T-cell (primary cell): Measurements from ENCODE around the gene MNAT1. TPM values are rescaled to one million over a fixed set of nuclear protein-coding genes. Genes with fewer than 3 reads are reported as not detected.
"Not testable (repeated sequence)": the region's sequence is repeated elsewhere in the genome, so short reads cannot be mapped to it uniquely, and the experiment has no call there.

Source experiments
- ATAC-seq, 4 experiments: fragments of 200-7000 bp in 3 of 4; fragments of 150-1000 bp in 1 of 4; cut with Tn5 transposase; replicated peaks in 1 of 4; 1 replicate in 3 of 4; 2 replicates in 1 of 4; pipeline ENCODE4 v1.10.0; 2021; ENCODE audit warnings: moderate library complexity in 3 of 4, mild to moderate bottlenecking in 2 of 4, moderate number of reproducible peaks in 1 of 4
- CTCF ChIA-PET, 2 donors: fragments of 300-600 bp; sonication (Branson Sonifier 250); formaldehyde crosslinking; loops; one replicate each; lab custom pipeline; 2022; ENCODE audit warnings: antibody characterized with exemption in 2 of 2; lab: Charles Lee
- POLR2A ChIA-PET, 2 donors: fragments of 300-600 bp; sonication (Branson Sonifier 250); formaldehyde crosslinking; loops; one replicate each; lab custom pipeline; 2022; ENCODE audit warnings: antibody characterized with exemption in 2 of 2; lab: Charles Lee
- DNase-seq, 35 experiments: peaks; one replicate each; pipeline versions ENCODE4 v3.0.0 to v3.0.0-alpha.2; 2013 to 2023
- H3K27ac ChIP-seq: one replicate; pipeline ENCODE4 v1.5.1; 2013; ENCODE audit warnings: low read length
- H3K27me3 ChIP-seq, 2 experiments: replicated peaks in 1 of 2; 1 replicate in 1 of 2; 2 replicates in 1 of 2; pipeline versions ENCODE4 v1.6.1 to v1.7.0; 2013; ENCODE audit warnings: low read length in 1 of 2, mixed read lengths in 1 of 2; ENCODE audit not compliant: control insufficient read depth in 2 of 2, insufficient read depth in 2 of 2; ENCODE audit errors: extremely low read depth in 1 of 2
- H3K36me3 ChIP-seq, 2 donors: 1 replicate in 1 of 2; 2 replicates in 1 of 2; pipeline versions ENCODE4 v1.6.1 to v1.7.0; 2013; ENCODE audit warnings: low read length in 1 of 2; ENCODE audit not compliant: control insufficient read depth in 2 of 2, insufficient read depth in 1 of 2; ENCODE audit errors: extremely low read depth in 1 of 2
- H3K4me1 ChIP-seq, 2 experiments: 1 replicate in 1 of 2; 2 replicates in 1 of 2; pipeline versions ENCODE4 v1.6.1 to v1.7.0; 2013; ENCODE audit warnings: low read length in 2 of 2, mixed read lengths in 1 of 2; ENCODE audit not compliant: insufficient read depth in 2 of 2, control insufficient read depth in 1 of 2; ENCODE audit errors: extremely low read depth in 1 of 2
- H3K4me3 ChIP-seq, 2 donors: 1 replicate in 1 of 2; 2 replicates in 1 of 2; pipeline versions ENCODE4 v1.5.1 to v1.7.0; 2013; ENCODE audit warnings: mild to moderate bottlenecking in 2 of 2, low read length in 1 of 2, moderate library complexity in 1 of 2; ENCODE audit not compliant: control insufficient read depth in 1 of 2; ENCODE audit errors: extremely low read depth in 1 of 2
- H3K9me3 ChIP-seq: 2 replicates; pipeline ENCODE4 v1.7.0; 2013
- H3K27ac Mint-ChIP-seq, 2 donors: one replicate each; pipeline ENCODE4 v1.8.0; 2020 to 2021; ENCODE audit warnings: mild to moderate bottlenecking in 2 of 2, mixed read lengths in 2 of 2
- H3K27me3 Mint-ChIP-seq, 2 donors: one replicate each; pipeline ENCODE4 v1.8.0; 2021 to 2022; ENCODE audit warnings: mixed read lengths in 2 of 2
- H3K36me3 Mint-ChIP-seq: one replicate; pipeline ENCODE4 v1.8.0; 2021; ENCODE audit warnings: mixed read lengths
- H3K4me1 Mint-ChIP-seq, 3 donors: one replicate each; pipeline ENCODE4 v1.8.0; 2020 to 2022; ENCODE audit warnings: mixed read lengths in 3 of 3, mild to moderate bottlenecking in 1 of 3
- H3K4me3 Mint-ChIP-seq, 3 donors: one replicate each; pipeline ENCODE4 v1.8.0; 2020 to 2022; ENCODE audit warnings: mild to moderate bottlenecking in 3 of 3, mixed read lengths in 3 of 3, moderate library complexity in 3 of 3
- H3K9me3 Mint-ChIP-seq, 3 donors: one replicate each; pipeline ENCODE4 v1.8.0; 2020 to 2022; ENCODE audit warnings: mixed read lengths in 3 of 3
- WGBS: methylation state at CpG from one replicate; pipeline ENCODE4 v1.1.5; 2013; ENCODE audit warnings: missing lambda C conversion rate; ENCODE audit not compliant: insufficient coverage; 5-methylcytosine and 5-hydroxymethylcytosine counted together
- total RNA-seq, 35 experiments: library from RNA in 6 of 35; stranded (reverse) in 6 of 35; fragments of 120-200 nt in 1 of 35; gene quantifications; one replicate each; pipeline versions ENCODE4 v1.2.1 to v1.2.4 and lab custom pipeline; 2013 to 2026

The MNAT1 gene
- total RNA-seq, 5 donors from 2014 or later (not counting 1 experiment from before 2014, with no cell fraction given), result 14.7 to 24.8 (median 19.2) TPM

DNA sequence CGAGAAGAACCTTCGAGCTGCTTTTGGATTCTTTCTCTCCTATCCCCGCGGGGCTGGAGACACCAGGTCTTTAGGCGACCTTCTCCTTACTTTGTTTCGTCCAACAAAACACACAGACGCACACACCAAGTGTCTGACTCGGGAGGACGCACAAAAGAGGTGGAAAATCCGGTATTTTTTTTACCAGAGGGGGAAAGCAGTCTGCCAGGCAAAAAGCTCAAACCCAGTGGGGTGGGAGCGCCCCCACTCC is 12.5 kb upstream of the MNAT1 start:
- no peak for ATAC-seq
- H3K27me3 ChIP-seq, result peaks cover 20 to 60% of the 10 kb centered on the region in 2 experiments
- Mint-ChIP-seq H3K36me3 (no peaks in the 10 kb centered on the region), H3K4me1 (peaks cover 16 to 26% (median 25%) of the 10 kb centered on the region in 3 donors), H3K27ac (no peak overlapping the region), H3K27me3 (peaks cover 53 to 68% of the 10 kb centered on the region in 2 donors), H3K9me3 (no peaks in the 10 kb centered on the region), H3K4me3 (peak overlapping the region; percentile 80 to 91 (median 80))
- peaks cover 0 to 34% of the 10 kb centered on the region in 2 experiments for H3K4me1 ChIP-seq
- 0% methylated on average over 5 of the region's 11 CpGs for WGBS
- POLR2A ChIA-PET, result no interaction called here
- H3K9me3 ChIP-seq, result no peaks in the 10 kb centered on the region
- H3K27ac ChIP-seq, result no peak overlapping the region
- DNase-seq, result peak in 1 of 35 experiments; percentile 1
- CTCF ChIA-PET, result no interaction called here
- H3K36me3 ChIP-seq, result no peaks in the 10 kb centered on the region
- H3K4me3 ChIP-seq, result peak overlapping the region; percentile 36 to 45

GRCh38 chr14:60722357-60723115 is 12.0 kb upstream of the MNAT1 start:
- H3K27me3 ChIP-seq, result peaks cover 24 to 57% of the 10 kb centered on the region in 2 experiments
- peaks cover 58 to 73% of the 10 kb centered on the region in 2 donors for H3K27me3 Mint-ChIP-seq

GRCh38 chr14:60723116-60723906 is 11.2 kb upstream of the MNAT1 start:
- peak overlapping the region; percentile 49 to 77 for H3K4me3 ChIP-seq
- Mint-ChIP-seq H3K4me1 (peaks cover 16 to 26% (median 25%) of the 10 kb centered on the region in 3 donors), H3K4me3 (peak overlapping the region; percentile 81 to 91 (median 83)), H3K27me3 (peaks cover 63 to 79% of the 10 kb centered on the region in 2 donors), H3K27ac (no peak overlapping the region), H3K9me3 (no peaks in the 10 kb centered on the region), H3K36me3 (no peaks in the 10 kb centered on the region)
- POLR2A ChIA-PET, result no interaction called here
- CTCF ChIA-PET, result interaction anchor here in 1 of 2 donors (0.7 to 1.3 kb wide), 2 partner anchors 10 to 1659 kb away, joined by 3 read pairs; no protein-coding TSS in a partner anchor
- H3K9me3 ChIP-seq, result no peaks in the 10 kb centered on the region
- no peaks in the 10 kb centered on the region for H3K36me3 ChIP-seq
- peaks cover 0 to 34% of the 10 kb centered on the region in 2 experiments for H3K4me1 ChIP-seq
- H3K27me3 ChIP-seq, result peaks cover 27 to 57% of the 10 kb centered on the region in 2 experiments
- ATAC-seq, result peak; percentile 38 to 50 (median 45)
- WGBS, result 2% methylated on average over 76 of the region's 78 CpGs
- peak in 15 of 35 experiments; percentile 3 to 46 (median 16) for DNase-seq
- H3K27ac ChIP-seq, result no peak overlapping the region

More at GRCh38 chr14:60722357-60723115, 12.0 kb upstream of the MNAT1 start:
- peak overlapping the region; percentile 80 to 91 (median 83) for H3K4me3 Mint-ChIP-seq
- no peaks in the 10 kb centered on the region for H3K9me3 ChIP-seq
- no peaks in the 10 kb centered on the region for H3K9me3 Mint-ChIP-seq
- ChIA-PET CTCF (interaction anchor here in 1 of 2 donors (0.7 to 1.3 kb wide), 2 partner anchors 11 to 1660 kb away, joined by 3 read pairs; no protein-coding TSS in a partner anchor), POLR2A (no interaction called here)
- peak overlapping the region; percentile 49 to 77 for H3K4me3 ChIP-seq
- 2% methylated on average over 52 of the region's 60 CpGs for WGBS
- no peak overlapping the region for H3K27ac Mint-ChIP-seq
- peaks cover 16 to 26% (median 25%) of the 10 kb centered on the region in 3 donors for H3K4me1 Mint-ChIP-seq
- DNase-seq (peak in 9 of 35 experiments; percentile 3 to 30 (median 17)), ATAC-seq (peak in 3 of 4 experiments; percentile 22 to 36 (median 28))
- H3K36me3 Mint-ChIP-seq, result no peaks in the 10 kb centered on the region
- peaks cover 0 to 34% of the 10 kb centered on the region in 2 experiments for H3K4me1 ChIP-seq
- H3K36me3 ChIP-seq, result no peaks in the 10 kb centered on the region
- H3K27ac ChIP-seq, result no peak overlapping the region

DNA sequence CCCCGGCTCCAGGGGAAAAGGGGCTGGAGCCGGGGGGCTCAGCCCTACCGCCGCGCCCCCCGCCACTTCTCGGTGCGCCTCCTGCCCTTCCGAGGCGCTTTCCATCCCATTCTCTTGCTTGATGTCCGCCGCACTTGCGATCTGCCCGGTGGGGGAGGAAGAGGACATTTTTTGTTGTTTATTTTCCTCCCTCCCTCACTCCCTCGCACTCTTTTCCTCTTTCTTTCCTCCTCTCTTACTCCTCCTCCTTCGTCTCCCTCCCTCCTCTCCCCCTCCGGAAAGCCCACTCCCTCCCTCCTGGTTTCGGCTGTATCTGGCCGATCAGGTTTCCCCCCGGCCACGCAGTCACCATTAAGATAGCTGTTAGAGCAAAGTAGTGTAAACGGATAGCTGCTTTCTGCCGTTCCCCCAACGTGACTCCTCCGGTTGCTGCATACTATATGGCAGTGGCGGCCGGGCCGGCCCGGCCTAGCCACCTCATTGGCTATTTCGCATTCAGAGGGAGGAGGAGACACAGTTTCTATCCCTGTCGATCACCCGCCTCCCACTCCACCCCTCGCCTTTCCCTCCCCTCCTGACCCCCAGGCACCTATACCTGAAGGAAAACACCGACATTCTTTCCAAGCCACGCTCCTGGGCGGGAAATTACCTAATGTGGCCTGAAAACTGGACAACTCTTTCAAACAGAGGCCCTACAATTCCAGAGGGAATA is 10.5 kb upstream of the MNAT1 start, which contains the start of gene SIX4:
TSS of gene SIX4 (minus strand) at position 445 of the 712 bp plus-strand sequence. CDS start at position 168, 277 bp downstream.
- Histone ChIP-seq H3K27ac (no peak within 1 kb of the TSS), H3K9me3 (no peaks in the 10 kb centered on the region), H3K4me1 (peaks cover 0 to 34% of the 10 kb centered on the region in 2 experiments), H3K4me3 (peak within 1 kb of the TSS; percentile 49 to 77), H3K27me3 (peaks cover 32 to 62% of the 10 kb centered on the region in 2 experiments), H3K36me3 (no peaks in the 10 kb centered on the region)
- Mint-ChIP-seq H3K4me3 (peak within 1 kb of the TSS; percentile 83 to 91 (median 83)), H3K9me3 (no peaks in the 10 kb centered on the region), H3K27me3 (peaks cover 65 to 80% of the 10 kb centered on the region in 2 donors), H3K27ac (no peak within 1 kb of the TSS), H3K36me3 (no peaks in the 10 kb centered on the region), H3K4me1 (peaks cover 16 to 26% (median 25%) of the 10 kb centered on the region in 3 donors)
- 2% methylated on average over 12 of the region's 36 CpGs for WGBS
- ChIA-PET POLR2A (no interaction called here), CTCF (interaction anchor here (0.6 to 1.3 kb wide), 2 partner anchors 9 to 78 kb away, joined by 3 to 4 read pairs; no protein-coding TSS in a partner anchor)
- ATAC-seq (no peak), DNase-seq (peak in 2 of 35 experiments; percentile 12 to 22)

- DNase-seq, POLR2A ChIA-PET, H3K9me3 Mint-ChIP-seq, ATAC-seq, H3K4me3 Mint-ChIP-seq, H3K27ac Mint-ChIP-seq, H3K36me3 Mint-ChIP-seq, H3K4me3 ChIP-seq, H3K9me3 ChIP-seq, H3K36me3 ChIP-seq, CTCF ChIA-PET, H3K27ac ChIP-seq: not testable (repeated sequence)
- peaks cover 12 to 16% of the 10 kb centered on the region in 2 experiments for H3K27me3 ChIP-seq
- no CpG with 5 or more reads among the region's 5 CpGs for WGBS
- peaks cover 0 to 12% of the 10 kb centered on the region in 2 experiments for H3K4me1 ChIP-seq
- Mint-ChIP-seq H3K4me1 (peaks cover 20 to 24% (median 23%) of the 10 kb centered on the region in 3 donors), H3K27me3 (peaks cover 50 to 54% of the 10 kb centered on the region in 2 donors)
These were observed 3.3 kb upstream of the MNAT1 start for GRCh38 chr14:60731291-60731690.
